GM21619 (cell line): ENCODE measurements around the gene SORCS1.
A peak's percentile ranks its signal among the peaks of the same experiment; 100 is the strongest.

Source experiments
- ATAC-seq: cut with Tn5 transposase; IDR thresholded peaks from one replicate; pipeline ENCODE4 v1.9.1; 2021; ENCODE audit not compliant: unreplicated experiment

The SORCS1 gene

GRCh38 chr10:106908225-106908624 lies 256.3 kb downstream of the SORCS1 start:
- no peak for ATAC-seq

- no peak for ATAC-seq
These were observed 260.3 kb downstream of the SORCS1 start for GRCh38 chr10:106904209-106904608.

GRCh38 chr10:106903180-106903579 lies 261.3 kb downstream of the SORCS1 start:
- ATAC-seq = no peak

- no peak for ATAC-seq
These were observed 264.4 kb downstream of the SORCS1 start for GRCh38 chr10:106900016-106900652.

GRCh38 chr10:106898446-106898845 lies 266.1 kb downstream of the SORCS1 start:
- no peak for ATAC-seq

GRCh38 chr10:106897719-106898118 lies 266.8 kb downstream of the SORCS1 start:
- ATAC-seq = no peak

GRCh38 chr10:106894692-106895091 lies 269.8 kb downstream of the SORCS1 start:
- no peak for ATAC-seq

- ATAC-seq = no peak
These were observed 286.9 kb downstream of the SORCS1 start for GRCh38 chr10:106877574-106877973.

- no peak for ATAC-seq
These were observed 290.0 kb downstream of the SORCS1 start for GRCh38 chr10:106874604-106874889.

GRCh38 chr10:106873770-106874603 lies 290.5 kb downstream of the SORCS1 start:
- no peak for ATAC-seq

GRCh38 chr10:106872176-106872575 lies 292.3 kb downstream of the SORCS1 start:
- ATAC-seq = no peak

GRCh38 chr10:106866244-106866845 lies 298.2 kb downstream of the SORCS1 start:
- ATAC-seq = peak; percentile 75

GRCh38 chr10:106864031-106864430 lies 300.5 kb downstream of the SORCS1 start:
- ATAC-seq = no peak

GRCh38 chr10:106863549-106863948 lies 301.0 kb downstream of the SORCS1 start:
- ATAC-seq = no peak

GRCh38 chr10:106859892-106860652 lies 304.4 kb downstream of the SORCS1 start:
- ATAC-seq = no peak

GRCh38 chr10:106857728-106858127 lies 306.8 kb downstream of the SORCS1 start:
- ATAC-seq = no peak

GRCh38 chr10:106857213-106857612 lies 307.3 kb downstream of the SORCS1 start:
- ATAC-seq = no peak

GRCh38 chr10:106836933-106837663 lies 327.4 kb downstream of the SORCS1 start:
- ATAC-seq = peak; percentile 99

- ATAC-seq = no peak
These were observed 331.7 kb downstream of the SORCS1 start for GRCh38 chr10:106832846-106833245.

GRCh38 chr10:106830471-106830870 lies 334.0 kb downstream of the SORCS1 start:
- ATAC-seq = no peak

- no peak for ATAC-seq
These were observed 334.5 kb downstream of the SORCS1 start for GRCh38 chr10:106830006-106830405.
